ENCODE results near the gene FGFR3.
"Not testable (repeated sequence)": the region's sequence is repeated elsewhere in the genome, so short reads cannot be mapped to it uniquely, and the experiment has no call there.

Gene FGFR3

GRCh38 chr4:1821679-1822567 lies 28.8 kb downstream of the FGFR3 start:
- no peak for DNase-seq

DNA sequence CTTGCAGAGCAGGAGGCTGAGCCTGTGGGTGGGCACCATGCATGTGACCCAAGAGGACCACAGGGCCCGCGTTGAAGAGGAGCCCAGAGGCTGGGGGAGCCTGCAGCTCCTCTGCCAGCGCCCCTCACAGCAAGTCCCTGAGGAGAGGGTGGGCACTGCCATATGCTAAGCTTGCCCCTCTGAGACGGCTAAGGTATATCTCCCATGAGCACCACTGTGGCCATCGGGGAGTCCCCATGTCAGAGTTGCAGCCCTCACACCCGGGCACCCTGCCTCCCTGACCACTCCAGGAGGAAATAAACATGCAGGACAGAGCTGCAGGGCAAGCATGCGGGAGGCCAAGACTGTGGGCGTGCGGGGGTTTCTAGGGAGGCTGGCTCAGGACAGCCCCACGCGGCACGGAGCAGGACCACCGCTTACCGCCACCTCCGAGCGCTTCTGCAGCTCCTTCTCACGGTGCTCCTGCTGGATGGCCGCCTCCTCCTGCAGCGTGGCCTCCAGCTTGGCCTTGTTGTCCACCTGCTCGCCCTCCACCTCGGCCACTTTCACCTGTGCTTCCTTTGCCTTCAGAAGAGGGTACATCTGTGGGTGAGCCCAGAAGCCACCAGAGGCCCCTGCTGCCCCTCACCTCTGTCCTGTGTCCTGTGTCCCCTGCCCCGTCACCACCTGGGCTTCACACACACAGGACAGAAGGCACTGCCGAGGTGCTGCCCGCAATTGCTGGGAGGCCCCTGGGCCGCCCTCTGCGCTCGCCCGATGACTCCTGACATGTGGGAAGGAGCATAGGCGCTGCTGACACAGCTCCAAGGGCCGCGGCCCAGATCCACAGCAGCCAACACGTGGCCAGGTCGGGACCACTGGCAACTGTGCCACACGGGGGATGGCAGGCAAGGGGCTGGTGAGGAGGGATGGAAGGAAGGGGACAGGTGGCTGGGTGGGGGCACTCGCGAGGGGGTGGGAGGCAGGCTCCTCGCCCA lies 29.8 kb downstream of the FGFR3 start:
- no peak for DNase-seq

- DNase-seq, result no peak
These were observed 30.4 kb downstream of the FGFR3 start for GRCh38 chr4:1823545-1823932.

- DNase-seq, result no peak
These were observed 31.7 kb downstream of the FGFR3 start for GRCh38 chr4:1824746-1825145.

GRCh38 chr4:1825326-1825725 lies 32.2 kb downstream of the FGFR3 start:
- DNase-seq, result no peak

DNA sequence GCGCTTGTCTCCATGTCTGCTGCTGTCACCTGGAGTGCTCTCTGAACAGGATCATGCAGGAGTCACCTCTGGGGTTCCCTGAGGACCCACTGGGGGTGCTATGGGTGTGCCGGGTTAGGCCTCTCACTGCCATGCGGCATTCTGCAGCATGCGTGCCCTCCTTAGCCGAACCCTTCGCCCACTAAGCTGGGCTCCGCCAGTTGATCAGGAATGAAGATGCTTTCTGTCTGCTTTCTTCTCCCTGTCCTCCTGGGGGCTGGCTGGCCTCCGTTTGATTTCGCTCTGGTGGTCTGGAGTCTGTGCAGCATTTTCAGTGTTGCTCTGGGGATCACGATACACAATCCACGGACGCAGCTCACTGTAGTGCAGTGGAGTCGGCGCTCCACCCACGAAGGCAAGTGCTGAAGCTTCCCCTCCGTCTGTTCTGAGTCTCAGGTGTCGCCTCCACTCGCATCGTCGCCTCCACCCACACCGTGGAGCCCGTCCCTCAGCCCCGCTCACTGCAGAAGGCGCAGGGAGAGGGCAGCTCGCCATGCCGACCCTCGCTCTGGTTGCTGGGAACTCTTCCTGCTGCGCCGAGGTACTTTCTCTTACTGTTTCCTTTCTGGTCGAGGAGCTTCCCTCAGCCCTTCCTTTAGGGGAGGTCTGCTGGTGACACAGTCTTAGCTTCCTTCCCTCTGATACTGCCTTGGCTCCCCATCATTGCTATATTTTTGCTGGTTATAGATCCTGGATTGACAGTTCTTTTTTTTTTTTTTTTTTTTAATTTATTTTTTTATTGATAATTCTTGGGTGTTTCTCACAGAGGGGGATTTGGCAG lies 33.6 kb downstream of the FGFR3 start:
- no peak for DNase-seq

- DNase-seq, result no peak
These were observed 37.1 kb downstream of the FGFR3 start for GRCh38 chr4:1830234-1830633.

GRCh38 chr4:1830642-1831228 lies 37.6 kb downstream of the FGFR3 start:
- DNase-seq, result no peak

GRCh38 chr4:1831331-1831730 lies 38.2 kb downstream of the FGFR3 start:
- no peak for DNase-seq

- DNase-seq, result no peak
These were observed 39.6 kb downstream of the FGFR3 start for GRCh38 chr4:1832690-1833089.

GRCh38 chr4:1833307-1834046 lies 40.4 kb downstream of the FGFR3 start:
- DNase-seq, result no peak

DNA sequence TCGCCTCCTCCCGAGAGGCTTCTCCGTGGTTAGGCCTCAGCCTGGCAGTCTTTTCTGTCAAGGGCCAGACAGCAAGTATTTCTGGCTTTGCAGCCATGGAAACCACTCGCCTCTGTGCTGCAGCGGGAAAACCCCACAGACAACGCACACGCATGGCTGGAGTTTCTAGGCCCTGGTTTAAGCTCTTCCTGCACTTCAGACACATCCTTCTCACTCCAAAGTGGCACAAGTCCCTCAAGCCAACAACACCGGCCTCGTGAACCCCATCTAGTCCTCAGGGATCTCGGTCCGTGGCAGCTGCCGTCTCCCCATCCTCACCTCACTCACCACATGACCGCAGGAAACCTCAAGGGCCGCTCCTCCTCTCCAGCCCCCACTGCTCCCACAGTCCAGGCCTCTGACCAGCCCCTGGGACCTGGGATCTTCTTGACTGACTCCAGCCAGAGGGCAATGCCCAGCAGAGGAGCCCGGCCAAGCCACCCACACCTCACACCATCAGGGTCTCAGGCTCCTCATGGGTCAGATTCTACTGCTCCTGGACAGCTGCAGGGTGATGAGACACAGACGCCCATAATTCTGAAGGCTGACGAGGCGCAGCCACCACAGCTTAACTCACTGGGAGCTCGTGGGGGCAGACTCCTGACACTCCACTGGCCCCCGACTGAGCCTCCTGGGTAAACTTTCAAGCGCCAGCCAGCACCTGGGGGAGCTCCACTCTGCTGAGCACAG lies 41.1 kb downstream of the FGFR3 start:
- DNase-seq, result no peak

DNA sequence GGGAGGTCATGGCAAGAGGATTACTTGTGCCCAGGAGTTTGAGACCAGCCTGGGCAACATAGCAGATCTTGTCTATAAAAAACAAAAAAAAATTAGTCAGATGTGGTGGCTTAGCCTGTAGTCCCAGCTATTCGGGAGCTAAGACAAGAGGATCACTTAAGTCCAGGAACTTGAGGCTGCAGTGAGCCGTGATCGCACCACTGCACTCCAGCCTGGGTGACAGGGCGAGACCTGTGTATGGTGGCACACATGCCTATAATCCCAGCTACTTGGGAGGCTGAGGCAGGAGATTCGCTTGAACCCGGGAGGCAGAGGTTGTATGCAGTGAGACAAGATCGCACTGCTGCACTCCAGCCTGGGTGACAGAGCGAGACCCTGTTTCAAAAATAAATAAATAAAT lies 42.7 kb downstream of the FGFR3 start:
- not testable (repeated sequence) for DNase-seq

GRCh38 chr4:1836650-1837049 lies 43.6 kb downstream of the FGFR3 start:
- no peak for DNase-seq

GRCh38 chr4:1837069-1837468 lies 44.0 kb downstream of the FGFR3 start:
- DNase-seq, result no peak

DNA sequence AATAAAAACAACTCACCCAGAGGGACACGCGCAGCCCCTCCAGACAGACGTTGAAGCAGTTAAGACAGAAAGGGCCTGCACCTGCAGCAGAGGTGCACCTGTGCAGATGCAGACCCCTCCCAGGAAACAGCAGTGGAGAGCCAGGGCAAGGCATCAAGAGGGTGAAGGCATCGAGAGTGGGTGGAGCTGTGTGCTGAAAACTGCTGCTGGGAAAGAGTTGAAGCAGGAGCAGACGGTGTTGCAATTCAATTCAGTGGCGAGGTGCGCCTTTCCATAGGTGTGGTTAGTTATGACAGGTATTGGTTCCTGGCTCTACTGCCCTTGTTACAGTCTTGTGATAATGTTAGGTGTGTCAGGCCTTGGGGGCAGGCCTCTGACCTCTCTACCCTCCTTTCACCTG lies 46.2 kb downstream of the FGFR3 start:
- DNase-seq, result no peak

DNA sequence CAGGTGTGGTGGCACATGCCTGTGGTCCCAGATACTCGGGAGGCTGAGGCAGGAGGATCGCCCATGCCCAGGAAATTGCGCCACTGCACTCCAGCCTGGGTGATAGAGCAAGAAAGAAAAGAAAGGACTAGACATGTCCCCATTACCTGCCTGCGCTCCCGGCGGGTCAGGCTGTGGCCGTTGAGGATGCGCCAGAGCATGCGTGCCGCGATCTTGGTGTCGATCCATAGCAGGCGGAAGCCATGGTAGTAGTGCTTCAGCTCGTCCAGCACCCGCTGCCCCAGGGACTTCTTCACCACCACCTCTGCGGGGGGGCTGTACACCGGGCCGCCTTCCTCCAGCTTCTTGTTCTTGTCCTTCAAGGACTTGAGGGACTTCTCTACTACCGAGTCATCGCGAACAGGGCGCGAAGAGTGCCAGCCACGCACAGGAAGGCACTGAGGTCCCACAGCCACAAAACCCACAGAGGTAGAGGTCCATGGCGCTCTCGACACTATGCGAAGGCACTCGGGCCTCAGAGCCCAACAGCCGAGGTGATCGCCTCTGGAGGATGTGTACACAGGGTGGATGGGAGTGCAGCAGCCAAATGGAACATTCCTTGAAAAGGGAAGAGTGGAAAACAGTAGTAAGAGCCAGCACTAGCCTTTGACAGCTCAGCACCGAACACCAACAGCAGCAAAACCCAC lies 48.3 kb downstream of the FGFR3 start:
- no peak for DNase-seq

- no peak for DNase-seq
These were observed 48.8 kb downstream of the FGFR3 start for GRCh38 chr4:1841887-1842210.

DNA sequence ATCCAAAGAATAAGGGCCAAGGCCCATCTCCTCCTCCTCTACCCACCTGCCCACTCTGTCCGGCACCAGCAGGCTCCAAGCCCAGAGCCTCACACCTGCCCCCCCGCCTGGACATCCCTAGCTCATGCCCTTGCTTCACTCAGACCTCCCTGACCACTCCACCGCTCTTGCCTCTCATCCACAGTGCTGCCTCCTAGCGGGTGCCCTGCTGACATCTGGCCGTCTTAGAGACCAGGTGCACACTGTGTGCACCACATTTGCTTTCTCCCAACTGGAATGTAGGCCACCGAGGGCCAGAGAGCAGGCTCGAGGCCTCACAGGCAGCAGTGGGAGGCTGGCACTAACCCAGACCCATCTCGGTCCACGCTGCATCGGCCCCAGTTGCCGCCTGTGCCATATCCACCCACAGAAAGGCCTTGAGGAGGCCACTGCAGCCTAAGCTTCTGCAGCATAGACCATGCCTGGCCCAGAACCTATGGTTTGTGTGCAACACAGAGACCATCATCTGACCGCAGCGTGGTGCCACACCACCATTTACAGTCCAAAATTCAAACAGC lies 49.3 kb downstream of the FGFR3 start:
- DNase-seq, result no peak

GRCh38 chr4:1842993-1843448 lies 49.9 kb downstream of the FGFR3 start:
- DNase-seq, result no peak
